ENCODE measurements around the gene SERPINA5. TPM values are rescaled to one million over a fixed set of nuclear protein-coding genes. Genes with fewer than 3 reads are reported as not detected.

SERPINA5 gene
- total and polyA plus RNA-seq, 9 donors: 0.05 to 1.2 (median 0.29) TPM; not detected in 2

- peaks cover 4% of the 10 kb centered on the region for H3K4me1 ChIP-seq (ENCODE audit: control insufficient read depth, insufficient read depth, low read length)
- no peak for DNase-seq
- peaks cover 18% of the 10 kb centered on the region for H3K9me3 ChIP-seq (replicated peaks; ENCODE audit: control insufficient read depth, low read depth, low read length)
- no peak overlapping the region for H3K4me3 ChIP-seq (ENCODE audit: low read length)
- H3K27me3 ChIP-seq (ENCODE audit: control insufficient read depth, insufficient read depth, low read length): no peaks in the 10 kb centered on the region
- no peak overlapping the region for H3K27ac ChIP-seq (ENCODE audit: low read length)
- H3K36me3 ChIP-seq (ENCODE audit: control insufficient read depth, insufficient read depth, low read length): no peaks in the 10 kb centered on the region
- WGBS (ENCODE audit: insufficient coverage): 89% methylated on average over 14 of the region's 20 CpGs
Observed at GRCh38 chr14:94613720-94614644, 32.8 kb downstream of the SERPINA5 start.

GRCh38 chr14:94614802-94615201, 33.6 kb downstream of the SERPINA5 start:
- H3K36me3 ChIP-seq (ENCODE audit: control insufficient read depth, insufficient read depth, low read length): no peaks in the 10 kb centered on the region
- no peak overlapping the region for H3K4me3 ChIP-seq (ENCODE audit: low read length)
- WGBS (ENCODE audit: insufficient coverage): 92% methylated on average over 6 of the region's 7 CpGs

GRCh38 chr14:94615254-94615653, 34.0 kb downstream of the SERPINA5 start:
- WGBS (ENCODE audit: insufficient coverage): no CpG with 5 or more reads among the region's 3 CpGs
- DNase-seq: no peak
- Histone ChIP-seq H3K4me3 (ENCODE audit: low read length) (no peak overlapping the region), H3K9me3 (replicated peaks; ENCODE audit: control insufficient read depth, low read depth, low read length) (peaks cover 18% of the 10 kb centered on the region), H3K27me3 (ENCODE audit: control insufficient read depth, insufficient read depth, low read length) (no peaks in the 10 kb centered on the region), H3K4me1 (ENCODE audit: control insufficient read depth, insufficient read depth, low read length) (peaks cover 4% of the 10 kb centered on the region), H3K36me3 (ENCODE audit: control insufficient read depth, insufficient read depth, low read length) (no peaks in the 10 kb centered on the region), H3K27ac (ENCODE audit: low read length) (no peak overlapping the region)

More at GRCh38 chr14:94614802-94615201, 33.6 kb downstream of the SERPINA5 start:
- H3K27ac ChIP-seq (ENCODE audit: low read length): no peak overlapping the region
- H3K4me1 ChIP-seq (ENCODE audit: control insufficient read depth, insufficient read depth, low read length): peaks cover 4% of the 10 kb centered on the region
- no peaks in the 10 kb centered on the region for H3K27me3 ChIP-seq (ENCODE audit: control insufficient read depth, insufficient read depth, low read length)
- peaks cover 18% of the 10 kb centered on the region for H3K9me3 ChIP-seq (replicated peaks; ENCODE audit: control insufficient read depth, low read depth, low read length)
- no peak for DNase-seq

- H3K4me3 ChIP-seq (ENCODE audit: low read length): no peak overlapping the region
- DNase-seq: no peak
- no peak overlapping the region for H3K27ac ChIP-seq (ENCODE audit: low read length)
- H3K9me3 ChIP-seq (replicated peaks; ENCODE audit: control insufficient read depth, low read depth, low read length): peaks cover 18% of the 10 kb centered on the region
- no peaks in the 10 kb centered on the region for H3K27me3 ChIP-seq (ENCODE audit: control insufficient read depth, insufficient read depth, low read length)
- H3K36me3 ChIP-seq (ENCODE audit: control insufficient read depth, insufficient read depth, low read length): no peaks in the 10 kb centered on the region
- peaks cover 4% of the 10 kb centered on the region for H3K4me1 ChIP-seq (ENCODE audit: control insufficient read depth, insufficient read depth, low read length)
- 84% methylated on average over 4 of the region's 8 CpGs for WGBS (ENCODE audit: insufficient coverage)
Observed at GRCh38 chr14:94615823-94616570, 34.8 kb downstream of the SERPINA5 start.

GRCh38 chr14:94617366-94617941, 36.2 kb downstream of the SERPINA5 start:
- no peaks in the 10 kb centered on the region for H3K36me3 ChIP-seq (ENCODE audit: control insufficient read depth, insufficient read depth, low read length)
- no CpG with 5 or more reads among the region's 5 CpGs for WGBS (ENCODE audit: insufficient coverage)

GRCh38 chr14:94617988-94618822, 37.0 kb downstream of the SERPINA5 start:
- no peak for DNase-seq
- Histone ChIP-seq H3K27ac (ENCODE audit: low read length) (no peak overlapping the region), H3K36me3 (ENCODE audit: control insufficient read depth, insufficient read depth, low read length) (no peaks in the 10 kb centered on the region), H3K9me3 (replicated peaks; ENCODE audit: control insufficient read depth, low read depth, low read length) (peaks cover 18% of the 10 kb centered on the region), H3K27me3 (ENCODE audit: control insufficient read depth, insufficient read depth, low read length) (peaks cover 4% of the 10 kb centered on the region), H3K4me3 (ENCODE audit: low read length) (no peak overlapping the region), H3K4me1 (ENCODE audit: control insufficient read depth, insufficient read depth, low read length) (no peaks in the 10 kb centered on the region)
- WGBS (ENCODE audit: insufficient coverage): 100% methylated on average over 1 of the region's 3 CpGs

More at GRCh38 chr14:94617366-94617941, 36.2 kb downstream of the SERPINA5 start:
- DNase-seq: no peak
- Histone ChIP-seq H3K4me1 (ENCODE audit: control insufficient read depth, insufficient read depth, low read length) (peaks cover 1% of the 10 kb centered on the region), H3K4me3 (ENCODE audit: low read length) (no peak overlapping the region), H3K27me3 (ENCODE audit: control insufficient read depth, insufficient read depth, low read length) (no peaks in the 10 kb centered on the region), H3K9me3 (replicated peaks; ENCODE audit: control insufficient read depth, low read depth, low read length) (peaks cover 18% of the 10 kb centered on the region), H3K27ac (ENCODE audit: low read length) (no peak overlapping the region)

GRCh38 chr14:94619297-94619696, 38.1 kb downstream of the SERPINA5 start:
- DNase-seq: no peak
- no peaks in the 10 kb centered on the region for H3K36me3 ChIP-seq (ENCODE audit: control insufficient read depth, insufficient read depth, low read length)
- 80% methylated on average over 1 of the region's 6 CpGs for WGBS (ENCODE audit: insufficient coverage)
- no peak overlapping the region for H3K4me3 ChIP-seq (ENCODE audit: low read length)
- H3K27me3 ChIP-seq (ENCODE audit: control insufficient read depth, insufficient read depth, low read length): peaks cover 15% of the 10 kb centered on the region
- peaks cover 18% of the 10 kb centered on the region for H3K9me3 ChIP-seq (replicated peaks; ENCODE audit: control insufficient read depth, low read depth, low read length)
- H3K4me1 ChIP-seq (ENCODE audit: control insufficient read depth, insufficient read depth, low read length): no peaks in the 10 kb centered on the region
- no peak overlapping the region for H3K27ac ChIP-seq (ENCODE audit: low read length)

GRCh38 chr14:94620597-94620996, 39.4 kb downstream of the SERPINA5 start:
- Histone ChIP-seq H3K9me3 (replicated peaks; ENCODE audit: control insufficient read depth, low read depth, low read length) (peaks cover 18% of the 10 kb centered on the region), H3K4me1 (ENCODE audit: control insufficient read depth, insufficient read depth, low read length) (no peaks in the 10 kb centered on the region), H3K4me3 (ENCODE audit: low read length) (no peak overlapping the region), H3K36me3 (ENCODE audit: control insufficient read depth, insufficient read depth, low read length) (no peaks in the 10 kb centered on the region), H3K27ac (ENCODE audit: low read length) (no peak overlapping the region), H3K27me3 (ENCODE audit: control insufficient read depth, insufficient read depth, low read length) (peaks cover 24% of the 10 kb centered on the region)
- no peak for DNase-seq
- WGBS (ENCODE audit: insufficient coverage): 61% methylated on average over 4 of the region's 6 CpGs

- 67% methylated on average over 1 of the region's 5 CpGs for WGBS (ENCODE audit: insufficient coverage)
- peaks cover 18% of the 10 kb centered on the region for H3K9me3 ChIP-seq (replicated peaks; ENCODE audit: control insufficient read depth, low read depth, low read length)
- H3K4me3 ChIP-seq (ENCODE audit: low read length): no peak overlapping the region
- H3K27ac ChIP-seq (ENCODE audit: low read length): no peak overlapping the region
- H3K36me3 ChIP-seq (ENCODE audit: control insufficient read depth, insufficient read depth, low read length): no peaks in the 10 kb centered on the region
- H3K27me3 ChIP-seq (ENCODE audit: control insufficient read depth, insufficient read depth, low read length): peaks cover 24% of the 10 kb centered on the region
- no peaks in the 10 kb centered on the region for H3K4me1 ChIP-seq (ENCODE audit: control insufficient read depth, insufficient read depth, low read length)
- no peak for DNase-seq
Observed at GRCh38 chr14:94621358-94622134, 40.3 kb downstream of the SERPINA5 start.
